22Rv1 (cell line): ENCODE data around the gene RAD51B.

Experiments used
- H3K27ac ChIP-seq: fragments of 450-650 bp; 2 replicates; pipeline ENCODE4 v1.5.1; 2017
- ZFX ChIP-seq: fragments of 450-650 bp; IDR thresholded peaks from 2 replicates; pipeline ENCODE4 v1.6.1; 2017; ENCODE audit warnings: antibody characterized with exemption, borderline replicate concordance
- TF ChIP-seq, protein P1 (sequence below): fragments of 450-650 bp; IDR thresholded peaks from 2 replicates; pipeline ENCODE4 v1.5.1; 2017; ENCODE audit warnings: mild to moderate bottlenecking

RAD51B gene

DNA sequence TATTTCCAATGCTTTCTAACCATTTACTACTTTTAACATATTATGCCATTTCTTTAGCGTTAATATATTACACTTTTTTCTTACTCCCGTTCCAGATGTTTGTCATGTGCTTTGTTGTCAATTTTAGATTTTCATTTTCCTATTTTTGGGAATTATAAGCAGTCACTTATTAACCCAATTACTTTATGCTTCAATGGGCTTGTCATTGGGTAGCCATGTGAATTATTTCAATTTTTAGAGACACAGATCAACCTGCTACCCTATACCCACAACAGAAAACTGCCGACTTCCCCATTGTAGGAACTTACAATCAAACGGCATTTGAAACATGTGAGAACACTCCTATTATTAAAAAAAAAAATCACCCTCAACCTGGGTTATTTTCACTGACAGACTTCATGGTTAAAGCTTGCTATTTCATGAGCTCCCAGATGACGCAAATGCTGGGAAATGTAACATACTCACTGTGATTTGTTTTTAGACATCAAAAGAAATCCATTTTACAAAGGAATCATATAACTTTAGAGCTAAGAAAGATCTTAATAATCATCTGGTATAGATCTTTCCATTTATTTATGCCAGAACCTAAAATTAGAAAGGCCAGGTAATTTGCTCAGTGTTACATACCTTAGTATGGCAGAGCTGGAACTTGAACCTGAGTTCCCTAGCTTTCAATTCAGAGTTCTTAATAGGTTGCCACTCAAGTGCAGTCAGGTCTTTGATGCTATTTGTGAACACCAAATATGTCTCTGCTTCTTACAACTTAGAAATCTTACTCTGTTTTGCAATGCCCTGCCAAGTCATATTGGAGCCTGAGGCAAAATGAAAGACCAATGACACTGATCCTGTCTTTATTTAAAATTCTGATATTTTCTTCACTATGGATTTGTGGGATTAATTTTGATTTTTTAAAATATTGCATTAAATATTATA lies 340.4 kb downstream of the RAD51B start:
- TF ChIP-seq, protein P1, sequence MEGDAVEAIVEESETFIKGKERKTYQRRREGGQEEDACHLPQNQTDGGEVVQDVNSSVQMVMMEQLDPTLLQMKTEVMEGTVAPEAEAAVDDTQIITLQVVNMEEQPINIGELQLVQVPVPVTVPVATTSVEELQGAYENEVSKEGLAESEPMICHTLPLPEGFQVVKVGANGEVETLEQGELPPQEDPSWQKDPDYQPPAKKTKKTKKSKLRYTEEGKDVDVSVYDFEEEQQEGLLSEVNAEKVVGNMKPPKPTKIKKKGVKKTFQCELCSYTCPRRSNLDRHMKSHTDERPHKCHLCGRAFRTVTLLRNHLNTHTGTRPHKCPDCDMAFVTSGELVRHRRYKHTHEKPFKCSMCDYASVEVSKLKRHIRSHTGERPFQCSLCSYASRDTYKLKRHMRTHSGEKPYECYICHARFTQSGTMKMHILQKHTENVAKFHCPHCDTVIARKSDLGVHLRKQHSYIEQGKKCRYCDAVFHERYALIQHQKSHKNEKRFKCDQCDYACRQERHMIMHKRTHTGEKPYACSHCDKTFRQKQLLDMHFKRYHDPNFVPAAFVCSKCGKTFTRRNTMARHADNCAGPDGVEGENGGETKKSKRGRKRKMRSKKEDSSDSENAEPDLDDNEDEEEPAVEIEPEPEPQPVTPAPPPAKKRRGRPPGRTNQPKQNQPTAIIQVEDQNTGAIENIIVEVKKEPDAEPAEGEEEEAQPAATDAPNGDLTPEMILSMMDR: no peak
- TF ChIP-seq ZFX: no peak
- no peak overlapping the region for H3K27ac ChIP-seq

DNA sequence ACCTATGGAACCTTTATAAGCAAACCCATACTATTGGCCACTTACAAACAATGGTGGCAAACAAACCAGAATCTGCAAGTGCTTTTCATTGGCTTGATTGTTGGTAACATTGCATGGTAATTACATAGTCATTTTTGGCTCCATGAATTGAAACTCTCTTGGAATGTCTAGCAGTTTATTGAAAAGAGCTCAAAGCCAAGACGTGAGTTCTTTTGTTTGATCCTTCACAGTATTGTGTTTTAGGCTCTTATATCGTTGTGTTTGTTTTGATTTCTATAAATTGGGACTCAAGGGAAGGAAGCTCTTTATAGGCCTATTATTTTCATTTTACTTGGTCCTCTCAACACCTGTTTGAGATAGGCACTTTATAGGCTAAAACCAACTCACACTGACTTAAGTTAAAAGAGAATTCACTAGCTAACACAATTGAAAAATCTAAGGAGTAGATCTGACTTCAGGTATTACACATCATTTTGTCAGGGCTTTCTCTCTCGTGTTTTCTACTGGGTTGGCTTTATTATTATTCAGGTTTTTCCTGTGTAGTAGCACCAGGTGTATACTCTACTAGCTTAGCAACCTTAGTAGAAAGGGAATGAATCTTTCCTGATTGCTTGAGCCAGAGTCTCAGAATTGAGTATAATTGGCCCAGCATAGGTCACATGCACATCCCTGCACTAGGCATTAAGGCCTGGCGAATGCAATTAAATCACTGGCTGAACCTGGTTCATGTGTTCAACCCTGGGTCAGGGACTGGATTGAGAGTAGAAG lies 341.4 kb downstream of the RAD51B start:
- TF ChIP-seq, protein P1: no peak
- TF ChIP-seq ZFX: no peak
- peak overlapping the region; percentile 12; the same call in 1 of the 2 replicates for H3K27ac ChIP-seq

DNA sequence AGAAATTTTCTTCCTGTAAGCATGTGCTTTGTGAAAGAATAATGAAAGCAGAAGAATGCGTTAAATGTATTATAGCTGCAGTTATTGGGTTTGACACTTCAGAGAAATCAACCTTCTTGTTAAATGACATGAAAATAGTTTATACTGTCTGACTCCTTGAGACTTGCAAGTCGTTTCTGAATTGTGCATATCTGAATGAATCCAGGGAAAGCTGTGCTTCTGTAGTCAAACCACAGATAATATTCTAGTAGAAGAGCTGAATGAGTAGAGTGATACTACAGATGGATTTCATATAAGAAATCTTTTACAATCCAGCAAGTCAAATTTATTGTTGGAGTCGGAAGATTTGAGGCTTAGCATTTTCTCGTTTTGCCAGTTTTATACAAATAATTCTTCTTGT lies 343.3 kb downstream of the RAD51B start:
- TF ChIP-seq ZFX: no peak
- TF ChIP-seq, protein P1: no peak
- H3K27ac ChIP-seq: peak overlapping the region; percentile 95; the same call in 1 of the 2 replicates

DNA sequence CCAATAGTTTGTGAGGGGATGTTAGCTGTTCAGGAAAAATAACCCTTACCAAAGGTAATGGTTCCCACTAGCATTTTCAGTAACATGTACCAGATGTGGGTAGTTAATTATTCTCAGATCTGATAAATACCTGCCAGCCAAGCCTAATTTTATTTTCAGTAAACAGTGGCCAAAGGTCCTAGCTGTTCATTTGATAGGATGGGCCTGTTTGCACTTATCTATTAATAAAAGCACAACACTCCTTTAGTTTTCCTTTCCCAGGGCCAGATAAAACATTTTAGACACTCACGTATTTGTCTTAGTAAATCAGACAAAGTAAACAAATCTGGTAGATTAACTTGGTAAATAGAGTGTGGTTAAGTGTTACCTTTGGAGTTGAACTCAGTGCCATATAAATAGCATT lies 345.1 kb downstream of the RAD51B start:
- TF ChIP-seq ZFX: no peak
- TF ChIP-seq, protein P1: no peak
- H3K27ac ChIP-seq: peak overlapping the region; percentile 95

DNA sequence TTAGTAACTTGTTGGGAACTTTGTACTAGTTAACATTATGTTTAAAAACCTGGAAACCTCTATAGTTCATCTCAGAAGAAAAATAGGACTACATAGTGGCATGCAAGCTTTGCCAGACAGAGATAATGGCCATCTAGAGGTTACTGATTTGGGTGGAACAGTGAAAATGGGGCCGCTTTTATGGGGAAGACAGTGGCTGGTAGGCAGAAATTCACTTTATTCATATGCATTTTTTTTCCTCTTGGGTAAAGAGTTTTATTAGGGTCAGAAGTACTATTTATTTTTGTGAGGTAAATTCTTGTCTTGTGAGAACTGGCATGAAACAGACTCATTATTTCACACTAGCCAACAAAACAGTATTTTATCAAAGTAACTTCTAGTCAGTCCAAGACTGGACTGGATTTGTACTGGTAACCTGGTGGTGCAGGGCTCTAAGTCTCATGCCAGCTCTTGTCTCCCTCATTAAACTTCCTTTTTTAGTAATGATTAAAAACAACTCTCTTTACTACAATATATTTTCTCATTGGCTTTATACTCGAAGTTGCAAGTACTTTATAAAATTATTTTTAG lies 345.8 kb downstream of the RAD51B start:
- TF ChIP-seq, protein P1: no peak
- H3K27ac ChIP-seq: peak overlapping the region; percentile 95

DNA sequence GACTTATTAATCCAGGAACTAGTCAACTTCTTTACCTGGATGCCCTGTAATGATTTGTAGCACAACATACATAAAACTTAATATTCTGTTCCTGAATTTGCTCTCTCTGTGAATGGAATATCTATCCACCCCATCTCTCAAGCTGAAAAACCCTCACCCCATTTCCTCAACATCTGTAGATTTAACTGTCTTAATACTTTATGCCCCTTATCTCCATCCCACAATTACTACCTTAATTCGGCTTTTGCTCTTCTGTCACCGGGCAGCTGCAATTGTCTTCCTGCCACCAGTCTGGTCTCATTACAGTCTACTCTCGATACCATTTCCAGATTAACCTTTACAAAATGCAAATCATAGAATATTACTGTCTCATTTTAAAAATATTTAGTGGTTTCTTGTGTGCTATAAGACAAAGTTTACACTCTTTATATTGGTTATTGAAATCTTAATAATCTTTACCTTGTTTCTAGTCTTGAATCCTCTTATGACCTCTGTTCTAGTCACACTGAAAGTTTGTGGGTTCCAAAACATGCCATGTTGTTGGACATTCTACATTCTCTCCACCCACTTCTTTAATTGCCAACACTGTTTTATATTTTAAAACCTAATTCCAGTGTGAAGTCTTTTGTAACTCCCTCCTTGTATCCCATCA lies 347.3 kb downstream of the RAD51B start:
- H3K27ac ChIP-seq: peak overlapping the region; percentile 95
- no peak for TF ChIP-seq ZFX
- TF ChIP-seq, protein P1: no peak
